ENCODE data around the gene NAP1L5. TPM values are rescaled to one million over a fixed set of nuclear protein-coding genes. Genes with fewer than 3 reads are reported as not detected.

NAP1L5 gene
- total RNA-seq, 1 donor from 2014 or later = 4.9 TPM

- no peaks in the 10 kb centered on the region for H3K27me3 Mint-ChIP-seq
- no peaks in the 10 kb centered on the region for H3K9me3 Mint-ChIP-seq
- H3K4me3 Mint-ChIP-seq = no peak overlapping the region
- H3K27ac Mint-ChIP-seq = no peak overlapping the region
- H3K36me3 Mint-ChIP-seq (ENCODE audit: low read depth) = peaks cover 20% of the 10 kb centered on the region
- DNase-seq = peak; percentile 67
- H3K4me1 Mint-ChIP-seq = peaks cover 3% of the 10 kb centered on the region
- intact Hi-C loops (cut with micrococcal nuclease) = loop anchor here (2.0 to 5.0 kb wide), 2 partner anchors 136 to 352 kb away; no protein-coding TSS in a partner anchor
Measured at GRCh38 chr4:88672987-88673386, 24.6 kb downstream of the NAP1L5 start.

DNA sequence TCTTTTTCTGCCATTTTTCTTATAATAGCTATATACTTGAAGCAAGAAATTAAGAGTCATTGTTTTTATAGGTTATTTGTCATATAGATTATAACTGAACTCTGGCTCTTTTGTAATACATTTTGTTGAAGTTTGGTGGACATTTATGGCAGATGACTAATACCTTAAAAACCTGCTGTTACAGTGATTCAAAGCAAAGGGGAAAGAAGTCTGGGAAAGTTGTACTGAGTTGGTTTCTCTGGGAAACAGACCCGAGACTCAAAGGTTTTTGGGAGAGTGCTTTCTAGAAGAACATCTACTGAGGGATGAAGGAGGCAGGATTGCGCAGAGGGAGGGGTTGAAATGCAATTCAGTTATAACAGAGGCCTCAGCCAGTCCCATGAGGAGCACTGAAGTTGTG, 35.9 kb downstream of the NAP1L5 start:
- DNase-seq = no peak
- Mint-ChIP-seq H3K27me3 (no peaks in the 10 kb centered on the region), H3K9me3 (no peaks in the 10 kb centered on the region), H3K4me1 (peaks cover 10% of the 10 kb centered on the region), H3K27ac (no peak overlapping the region), H3K36me3 (ENCODE audit: low read depth) (peaks cover 8% of the 10 kb centered on the region), H3K4me3 (no peak overlapping the region)
- intact Hi-C loops (cut with micrococcal nuclease) = no loop called here

- Mint-ChIP-seq H3K27ac (no peak overlapping the region), H3K36me3 (ENCODE audit: low read depth) (peaks cover 14% of the 10 kb centered on the region), H3K4me3 (no peak overlapping the region), H3K27me3 (no peaks in the 10 kb centered on the region), H3K9me3 (no peaks in the 10 kb centered on the region), H3K4me1 (peaks cover 10% of the 10 kb centered on the region)
- intact Hi-C loops (cut with micrococcal nuclease) = no loop called here
- no peak for DNase-seq
Measured at GRCh38 chr4:88660446-88661294, 37.0 kb downstream of the NAP1L5 start.

GRCh38 chr4:88659890-88660208, 37.8 kb downstream of the NAP1L5 start:
- Mint-ChIP-seq H3K4me3 (no peak overlapping the region), H3K27ac (no peak overlapping the region), H3K9me3 (no peaks in the 10 kb centered on the region), H3K4me1 (peaks cover 10% of the 10 kb centered on the region), H3K27me3 (no peaks in the 10 kb centered on the region), H3K36me3 (ENCODE audit: low read depth) (peaks cover 18% of the 10 kb centered on the region)
- intact Hi-C loops (cut with micrococcal nuclease) = loop anchor here (1.0 to 5.0 kb wide), 3 partner anchors 68 to 134 kb away; partner anchors contain the start of gene HERC3
- no peak for DNase-seq

GRCh38 chr4:88659055-88659889, 38.4 kb downstream of the NAP1L5 start:
- Mint-ChIP-seq H3K27ac (no peak overlapping the region), H3K27me3 (no peaks in the 10 kb centered on the region), H3K9me3 (no peaks in the 10 kb centered on the region), H3K36me3 (ENCODE audit: low read depth) (peaks cover 16% of the 10 kb centered on the region), H3K4me3 (no peak overlapping the region), H3K4me1 (peaks cover 10% of the 10 kb centered on the region)
- intact Hi-C loops (cut with micrococcal nuclease) = loop anchor here (1.0 to 5.0 kb wide), 3 partner anchors 67 to 133 kb away; partner anchors contain the start of gene HERC3
- peak; percentile 75 for DNase-seq

- Mint-ChIP-seq H3K27ac (no peak overlapping the region), H3K4me1 (peaks cover 14% of the 10 kb centered on the region)
Measured at GRCh38 chr4:88655226-88655625, 42.4 kb downstream of the NAP1L5 start.

DNA sequence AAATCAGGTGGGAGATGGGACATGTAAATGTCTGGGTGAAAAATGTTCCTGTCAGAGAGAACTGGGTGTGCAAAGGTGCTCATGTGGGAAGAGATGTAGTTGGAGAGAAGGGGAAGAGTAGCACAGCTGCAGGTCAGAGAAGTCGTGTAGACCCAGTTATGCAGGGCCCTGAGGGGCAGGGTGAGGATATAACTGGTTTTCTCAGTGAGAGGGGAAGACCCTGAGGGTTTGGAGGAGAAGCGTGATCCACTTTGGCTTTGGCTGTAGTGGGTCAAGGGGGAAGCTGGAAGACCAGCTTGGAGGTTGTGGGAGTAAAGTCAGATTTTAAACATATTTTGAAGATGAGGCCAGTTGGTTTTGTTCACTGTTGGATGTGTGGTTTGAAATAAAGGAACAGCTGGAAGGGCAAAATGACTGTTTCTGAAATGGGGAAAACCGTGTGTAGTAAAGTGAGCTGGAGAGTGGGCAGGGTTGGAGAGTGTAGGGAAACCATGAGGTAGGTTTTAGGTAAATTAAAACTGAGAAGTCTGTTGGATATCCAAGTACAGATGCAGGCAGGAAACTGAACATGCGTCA, 44.2 kb downstream of the NAP1L5 start:
- Mint-ChIP-seq H3K4me1 (peaks cover 8% of the 10 kb centered on the region), H3K9me3 (no peaks in the 10 kb centered on the region), H3K27me3 (no peaks in the 10 kb centered on the region), H3K4me3 (no peak overlapping the region), H3K27ac (no peak overlapping the region), H3K36me3 (ENCODE audit: low read depth) (peaks cover 18% of the 10 kb centered on the region)
- intact Hi-C loops (cut with micrococcal nuclease) = no loop called here
- no peak for DNase-seq

More at GRCh38 chr4:88655226-88655625, 42.4 kb downstream of the NAP1L5 start:
- intact Hi-C loops (cut with micrococcal nuclease) = loop anchor here (5.0 kb wide), 1 partner anchor 63 kb away; the partner anchor contains the start of gene HERC3
- no peaks in the 10 kb centered on the region for H3K27me3 Mint-ChIP-seq
- peaks cover 18% of the 10 kb centered on the region for H3K36me3 Mint-ChIP-seq (ENCODE audit: low read depth)
- no peak overlapping the region for H3K4me3 Mint-ChIP-seq
- no peaks in the 10 kb centered on the region for H3K9me3 Mint-ChIP-seq
- no peak for DNase-seq

DNA sequence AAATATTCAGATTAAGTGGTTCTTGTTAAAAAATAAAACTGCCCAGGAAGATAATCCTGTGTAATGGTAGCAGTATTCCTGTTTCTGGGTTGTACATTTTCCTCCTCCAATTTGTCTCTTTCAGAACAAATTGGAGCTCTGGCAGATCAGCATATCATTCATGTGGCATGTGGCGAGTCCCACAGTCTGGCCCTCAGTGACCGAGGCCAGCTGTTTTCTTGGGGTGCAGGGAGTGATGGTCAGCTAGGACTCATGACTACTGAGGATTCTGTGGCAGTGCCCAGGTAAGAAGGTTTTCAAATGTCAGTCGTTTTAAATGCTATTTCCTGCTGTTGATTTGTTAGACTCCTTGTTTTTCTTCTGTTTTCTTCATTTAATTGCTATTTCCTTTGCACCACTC, 47.9 kb downstream of the NAP1L5 start:
- no peak overlapping the region for H3K4me3 Mint-ChIP-seq
- H3K27me3 Mint-ChIP-seq = no peaks in the 10 kb centered on the region
- peaks cover 6% of the 10 kb centered on the region for H3K36me3 Mint-ChIP-seq (ENCODE audit: low read depth)
- no peak overlapping the region for H3K27ac Mint-ChIP-seq
- H3K9me3 Mint-ChIP-seq = no peaks in the 10 kb centered on the region
- H3K4me1 Mint-ChIP-seq = peaks cover 6% of the 10 kb centered on the region
- no peak for DNase-seq
- intact Hi-C loops (cut with micrococcal nuclease) = no loop called here

DNA sequence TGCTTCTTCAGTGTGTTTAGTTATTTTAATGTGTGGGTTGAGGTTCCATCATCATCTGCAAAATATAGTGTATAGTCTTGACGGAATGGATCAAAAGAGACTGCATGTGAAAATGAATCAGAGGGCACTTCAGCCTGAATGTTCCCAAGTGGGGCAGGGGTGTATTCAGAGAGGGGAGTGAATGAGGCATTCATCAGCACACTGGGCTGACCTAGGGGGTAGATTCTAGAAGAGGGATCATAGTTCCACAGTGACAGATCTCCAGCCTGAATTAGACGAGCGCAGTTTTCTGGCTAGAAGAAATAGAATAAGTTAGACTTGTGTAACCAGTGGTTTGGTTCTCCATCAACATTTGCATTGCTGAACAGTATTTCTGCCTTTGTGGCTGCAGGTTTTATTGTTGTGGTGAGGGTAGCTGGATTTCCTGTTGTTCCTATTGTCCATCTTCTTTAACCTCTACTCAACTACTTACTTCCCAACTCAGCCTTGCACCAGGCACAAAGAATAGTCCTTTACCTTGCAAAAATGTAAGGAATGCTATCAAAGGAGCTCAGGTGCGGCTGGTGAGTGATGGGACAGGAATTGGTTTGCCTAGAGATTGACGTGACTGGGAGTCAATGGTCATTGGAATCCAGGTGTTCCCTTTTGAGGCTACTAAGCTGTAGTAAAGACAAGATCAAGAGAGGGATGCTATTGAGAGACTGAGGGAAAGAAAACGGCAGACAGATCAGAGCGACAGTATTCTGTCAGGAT, 50.9 kb downstream of the NAP1L5 start:
- no peak for DNase-seq
- no peak overlapping the region for H3K27ac Mint-ChIP-seq
- no peaks in the 10 kb centered on the region for H3K27me3 Mint-ChIP-seq
- H3K9me3 Mint-ChIP-seq = peaks cover 3% of the 10 kb centered on the region
- no peak overlapping the region for H3K4me3 Mint-ChIP-seq
- intact Hi-C loops (cut with micrococcal nuclease) = no loop called here
- no peaks in the 10 kb centered on the region for H3K36me3 Mint-ChIP-seq (ENCODE audit: low read depth)
- H3K4me1 Mint-ChIP-seq = peaks cover 2% of the 10 kb centered on the region

DNA sequence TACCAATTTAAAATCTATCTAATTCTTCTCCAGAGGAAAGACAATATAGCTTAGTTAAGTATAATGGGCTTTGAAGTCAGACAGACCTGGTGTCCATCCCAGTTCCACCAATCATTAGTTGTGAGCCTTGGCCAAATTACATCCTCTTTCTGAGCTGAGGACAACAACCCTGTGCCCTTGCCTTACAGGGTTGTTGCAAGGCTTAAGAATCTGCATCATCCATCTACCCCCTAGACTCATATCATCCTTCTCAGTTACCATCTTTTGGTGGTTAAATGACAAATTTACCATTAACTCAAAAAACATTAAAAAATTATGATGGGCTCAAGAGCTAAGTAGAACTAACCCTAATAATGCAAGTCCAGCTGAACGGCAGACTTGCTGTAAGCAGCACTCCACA, 51.6 kb downstream of the NAP1L5 start:
- intact Hi-C loops (cut with micrococcal nuclease) = no loop called here

More for the DNA sequence above, 51.6 kb downstream of the NAP1L5 start:
- H3K27ac Mint-ChIP-seq = no peak overlapping the region
- no peaks in the 10 kb centered on the region for H3K36me3 Mint-ChIP-seq (ENCODE audit: low read depth)
- DNase-seq = no peak
- H3K9me3 Mint-ChIP-seq = peaks cover 3% of the 10 kb centered on the region
- no peaks in the 10 kb centered on the region for H3K27me3 Mint-ChIP-seq
- no peak overlapping the region for H3K4me3 Mint-ChIP-seq
- H3K4me1 Mint-ChIP-seq = peaks cover 2% of the 10 kb centered on the region

Other genes starting within 250 kb of the NAP1L5 start
- gene HERC5, start 240.7 kb downstream of the NAP1L5 start, total RNA-seq = 18.1 and 19.7 TPM in 2 replicates
- 54.6 and 57.0 TPM in 2 replicates for gene PYURF, start 174.1 kb downstream of the NAP1L5 start, total RNA-seq
- gene HERC3, start 105.3 kb downstream of the NAP1L5 start, total RNA-seq = 18.8 and 18.9 TPM in 2 replicates

All from activated CD4-positive, alpha-beta T cell treated with anti-CD3 and anti-CD28 coated beads, Interleukin-2, amount 10 ng/mL, durations not matched to agents 24 days and 14 days (primary cell).